Thyroid gland (tissue), 4 donors: ENCODE data around the gene DARS1.

Experiments used
- POLR2A ChIP-seq, 2 donors: fragments of 450-650 bp; IDR thresholded peaks; one replicate each; pipeline ENCODE4 v1.6.1; 2017; ENCODE audit warnings: antibody characterized with exemption in 2 of 2, mild to moderate bottlenecking in 2 of 2, moderate library complexity in 1 of 2
- TF ChIP-seq, protein P1 (sequence below), 6 experiments: fragments of 200-600 bp in 3 of 6; fragments of 450-650 bp in 3 of 6; sonication (generic) in 3 of 6; IDR thresholded peaks; one replicate each; pipeline ENCODE4 v1.5.1; 2016 to 2019; ENCODE audit warnings: antibody characterized with exemption in 6 of 6, mild to moderate bottlenecking in 2 of 6, inconsistent platforms in 1 of 6, moderate library complexity in 1 of 6

DNA sequence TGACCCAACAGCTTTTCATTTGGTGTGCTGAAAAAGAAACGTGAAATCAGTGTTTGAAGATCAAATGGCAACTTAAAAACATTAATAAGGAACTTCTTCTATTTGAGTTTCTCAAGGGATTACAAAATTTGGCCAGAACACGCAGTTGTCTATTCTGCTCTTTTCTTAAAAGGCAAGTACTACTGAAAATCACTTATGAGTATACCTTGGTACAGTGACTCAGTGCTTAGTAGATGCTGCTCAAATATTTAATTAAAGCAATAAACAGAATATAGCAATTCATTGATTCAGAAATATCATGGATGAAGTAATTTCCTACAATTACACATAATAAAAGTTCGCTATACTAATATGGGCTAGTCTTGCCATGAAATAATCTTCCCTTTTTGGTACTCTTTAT, 70.9 kb downstream of the DARS1 start:
- TF ChIP-seq, protein P1, sequence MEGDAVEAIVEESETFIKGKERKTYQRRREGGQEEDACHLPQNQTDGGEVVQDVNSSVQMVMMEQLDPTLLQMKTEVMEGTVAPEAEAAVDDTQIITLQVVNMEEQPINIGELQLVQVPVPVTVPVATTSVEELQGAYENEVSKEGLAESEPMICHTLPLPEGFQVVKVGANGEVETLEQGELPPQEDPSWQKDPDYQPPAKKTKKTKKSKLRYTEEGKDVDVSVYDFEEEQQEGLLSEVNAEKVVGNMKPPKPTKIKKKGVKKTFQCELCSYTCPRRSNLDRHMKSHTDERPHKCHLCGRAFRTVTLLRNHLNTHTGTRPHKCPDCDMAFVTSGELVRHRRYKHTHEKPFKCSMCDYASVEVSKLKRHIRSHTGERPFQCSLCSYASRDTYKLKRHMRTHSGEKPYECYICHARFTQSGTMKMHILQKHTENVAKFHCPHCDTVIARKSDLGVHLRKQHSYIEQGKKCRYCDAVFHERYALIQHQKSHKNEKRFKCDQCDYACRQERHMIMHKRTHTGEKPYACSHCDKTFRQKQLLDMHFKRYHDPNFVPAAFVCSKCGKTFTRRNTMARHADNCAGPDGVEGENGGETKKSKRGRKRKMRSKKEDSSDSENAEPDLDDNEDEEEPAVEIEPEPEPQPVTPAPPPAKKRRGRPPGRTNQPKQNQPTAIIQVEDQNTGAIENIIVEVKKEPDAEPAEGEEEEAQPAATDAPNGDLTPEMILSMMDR (IDR thresholded peaks at IDR 0.05), result no peak
- no peak for TF ChIP-seq POLR2A (IDR thresholded peaks at IDR 0.05)
